Sigmoid colon (tissue), 7 donors: ENCODE measurements around the gene NAA38. TPM values are rescaled to one million over a fixed set of nuclear protein-coding genes. Genes with fewer than 3 reads are reported as not detected.

Source experiments
- DNase-seq: peaks from one replicate; pipeline ENCODE4 v3.0.0-alpha.2; 2019
- H3K27ac ChIP-seq, 4 donors: fragments of 200-600 bp; sonication (generic); one replicate each; pipeline ENCODE4 v1.5.1; 2016 to 2019; ENCODE audit warnings: mild to moderate bottlenecking in 1 of 4
- H3K27me3 ChIP-seq, 3 donors: fragments of 200-600 bp; sonication (generic); one replicate each; pipeline ENCODE4 v1.5.1; 2019; ENCODE audit warnings: mild to moderate bottlenecking in 1 of 3
- H3K36me3 ChIP-seq, 4 donors: fragments of 200-600 bp; sonication (generic); one replicate each; pipeline ENCODE4 v1.5.1; 2016 to 2019
- H3K4me1 ChIP-seq, 4 donors: fragments of 200-600 bp; sonication (generic); one replicate each; pipeline ENCODE4 v1.5.1; 2017 to 2019
- H3K4me3 ChIP-seq, 4 donors: fragments of 200-600 bp; sonication (generic); one replicate each; pipeline ENCODE4 v1.5.1; 2017 to 2019; ENCODE audit warnings: mild to moderate bottlenecking in 2 of 4, moderate library complexity in 1 of 4
- H3K9me3 ChIP-seq, 4 donors: fragments of 200-600 bp in 3 of 4; sonication (generic) in 3 of 4; one replicate each; pipeline versions ENCODE4 v1.5.1 to v1.6.1; 2013 to 2019
- EP300 ChIP-seq, 4 donors: sonication (generic); formaldehyde crosslinking; IDR thresholded peaks; one replicate each; pipeline ENCODE4 v1.6.1; 2017; ENCODE audit warnings: antibody characterized with exemption in 4 of 4
- POLR2A ChIP-seq, 2 donors: fragments of 450-650 bp; IDR thresholded peaks; one replicate each; pipeline ENCODE4 v1.6.1; 2016; ENCODE audit warnings: antibody characterized with exemption in 2 of 2, mild to moderate bottlenecking in 2 of 2, moderate library complexity in 2 of 2
- POLR2AphosphoS5 ChIP-seq, 4 donors: sonication (generic); formaldehyde crosslinking; IDR thresholded peaks; one replicate each; pipeline ENCODE4 v1.6.1; 2017; ENCODE audit warnings: antibody characterized with exemption in 4 of 4
- WGBS, 2 donors: extraction: QIAGEN DNeasy Blood & Tissue Kit; methylation state at CpG; one replicate each; pipeline ENCODE4 v1.1.7; 2013; 5-methylcytosine and 5-hydroxymethylcytosine counted together
- intact Hi-C: fragments of 100-400 bp; cut with DNase I; formaldehyde crosslinking; loops from one replicate; pipeline ENCODE4 v1.15.1; 2023
- polyA plus RNA-seq, 3 donors: library from polyadenylated mRNA; stranded (reverse); fragments of 200-250 nt; gene quantifications; one replicate each; pipeline ENCODE4 v1.2.3, GENCODE V29; 2013
- total RNA-seq, 4 donors: library from RNA; depleted of rRNA; stranded (reverse); fragments of >200 nt; gene quantifications; one replicate each; pipeline ENCODE4 v1.1.0, GENCODE V29; 2016
- TF ChIP-seq, protein P1 (sequence below), 4 experiments: fragments of 450-650 bp in 3 of 4; fragments of 200-600 bp in 1 of 4; IDR thresholded peaks; one replicate each; pipeline ENCODE4 v1.5.1; 2016 to 2019; ENCODE audit warnings: antibody characterized with exemption in 4 of 4, mild to moderate bottlenecking in 3 of 4, moderate library complexity in 2 of 4
- donor health status: healthy with polysubstance abuse.
- donor health status: Bipolar disorder and iron deficiency.
- donor health status: healthy.

Gene NAA38
- total and polyA plus RNA-seq, 7 donors: 92.4 to 206 (median 109) TPM

DNA sequence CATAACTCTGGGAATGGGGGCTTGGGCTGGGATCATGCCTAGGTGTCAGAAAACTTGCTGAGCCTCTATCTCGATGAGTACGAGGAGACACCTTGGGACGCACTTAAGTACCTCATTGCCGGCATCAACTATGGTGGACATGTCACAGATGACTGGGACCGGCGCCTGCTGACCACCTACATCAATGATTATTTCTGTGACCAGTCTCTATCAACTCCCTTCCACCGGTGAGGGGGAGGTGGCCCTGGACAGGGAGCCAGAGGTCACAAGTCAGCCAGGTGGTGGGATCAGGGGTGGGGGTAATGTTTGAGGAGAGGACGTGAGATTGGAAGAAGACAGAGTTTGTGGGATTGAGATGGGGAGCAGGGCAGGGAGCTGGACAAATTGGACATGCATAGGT is 26.7 kb downstream of the NAA38 start:
- H3K9me3 ChIP-seq: no peaks in the 10 kb centered on the region
- no peak for TF ChIP-seq EP300 (IDR thresholded peaks at IDR 0.05)
- TF ChIP-seq, protein P1, sequence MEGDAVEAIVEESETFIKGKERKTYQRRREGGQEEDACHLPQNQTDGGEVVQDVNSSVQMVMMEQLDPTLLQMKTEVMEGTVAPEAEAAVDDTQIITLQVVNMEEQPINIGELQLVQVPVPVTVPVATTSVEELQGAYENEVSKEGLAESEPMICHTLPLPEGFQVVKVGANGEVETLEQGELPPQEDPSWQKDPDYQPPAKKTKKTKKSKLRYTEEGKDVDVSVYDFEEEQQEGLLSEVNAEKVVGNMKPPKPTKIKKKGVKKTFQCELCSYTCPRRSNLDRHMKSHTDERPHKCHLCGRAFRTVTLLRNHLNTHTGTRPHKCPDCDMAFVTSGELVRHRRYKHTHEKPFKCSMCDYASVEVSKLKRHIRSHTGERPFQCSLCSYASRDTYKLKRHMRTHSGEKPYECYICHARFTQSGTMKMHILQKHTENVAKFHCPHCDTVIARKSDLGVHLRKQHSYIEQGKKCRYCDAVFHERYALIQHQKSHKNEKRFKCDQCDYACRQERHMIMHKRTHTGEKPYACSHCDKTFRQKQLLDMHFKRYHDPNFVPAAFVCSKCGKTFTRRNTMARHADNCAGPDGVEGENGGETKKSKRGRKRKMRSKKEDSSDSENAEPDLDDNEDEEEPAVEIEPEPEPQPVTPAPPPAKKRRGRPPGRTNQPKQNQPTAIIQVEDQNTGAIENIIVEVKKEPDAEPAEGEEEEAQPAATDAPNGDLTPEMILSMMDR (IDR thresholded peaks at IDR 0.05): no peak
- TF ChIP-seq POLR2AphosphoS5 (IDR thresholded peaks at IDR 0.05): no peak
- TF ChIP-seq POLR2A (IDR thresholded peaks at IDR 0.05): no peak
- H3K27ac ChIP-seq: no peak overlapping the region
- peaks cover 0 to 8% (median 6%) of the 10 kb centered on the region in 4 donors for H3K4me1 ChIP-seq
- intact Hi-C loops: loop anchor here (10.0 kb wide), 1 partner anchor 346 kb away; the partner anchor contains the start of genes POLR2A and SLC35G6
- no peaks in the 10 kb centered on the region for H3K36me3 ChIP-seq
- H3K4me3 ChIP-seq: no peak overlapping the region
- DNase-seq: peak; percentile 57
- H3K27me3 ChIP-seq: peaks cover 0 to 5% (median 0%) of the 10 kb centered on the region in 3 donors
- 90 to 91% methylated on average over 8 of the region's 8 CpGs for WGBS, 2 donors

DNA sequence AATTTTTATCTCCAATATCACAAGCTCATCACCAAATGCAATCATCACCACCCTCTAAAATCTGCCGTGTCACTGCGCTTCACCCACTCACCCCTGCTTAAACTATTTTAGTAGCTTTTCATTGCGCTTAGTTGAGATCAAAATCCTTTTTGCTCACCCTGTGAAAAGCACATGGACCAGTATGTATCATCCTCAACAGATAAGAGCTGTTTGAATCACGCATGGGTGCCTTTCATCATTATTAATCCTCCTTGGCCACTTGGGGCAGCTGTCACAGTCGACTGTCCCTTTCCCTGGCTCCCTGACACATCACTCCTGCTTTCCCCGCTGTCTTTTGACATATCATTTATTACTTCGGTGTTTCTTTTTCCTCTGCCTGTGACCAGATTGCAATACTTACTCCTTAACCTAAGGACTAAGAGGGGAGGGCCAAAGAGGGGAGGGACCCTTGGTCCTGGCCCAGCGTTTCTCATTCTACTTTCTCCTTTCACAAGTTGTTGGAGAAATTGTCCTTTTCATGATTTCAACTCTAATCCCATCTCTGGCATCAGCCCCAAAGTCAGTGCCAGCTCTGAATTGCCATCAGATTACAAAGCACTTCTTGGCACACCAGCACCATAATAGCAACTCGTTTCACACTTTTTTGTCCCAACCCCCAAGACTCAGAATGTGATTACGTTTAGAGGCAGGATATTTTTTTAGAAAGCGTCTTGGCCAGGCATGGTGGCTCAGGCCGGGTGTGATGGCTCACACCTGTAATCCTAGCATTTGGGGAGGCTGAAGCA is 32.0 kb downstream of the NAA38 start:
- peak; percentile 32 for DNase-seq
- no peaks in the 10 kb centered on the region for H3K36me3 ChIP-seq
- no peaks in the 10 kb centered on the region for H3K9me3 ChIP-seq
- H3K4me1 ChIP-seq: no peaks in the 10 kb centered on the region
- peaks cover 0 to 5% (median 0%) of the 10 kb centered on the region in 3 donors for H3K27me3 ChIP-seq
- intact Hi-C loops: loop anchor here (10.0 kb wide), 2 partner anchors 69 to 81 kb away; no protein-coding TSS in a partner anchor
- H3K27ac ChIP-seq: no peak overlapping the region
- TF ChIP-seq POLR2A (IDR thresholded peaks at IDR 0.05) (no peak), EP300 (IDR thresholded peaks at IDR 0.05) (no peak), POLR2AphosphoS5 (IDR thresholded peaks at IDR 0.05) (no peak)
- TF ChIP-seq, protein P1 (IDR thresholded peaks at IDR 0.05): no peak
- H3K4me3 ChIP-seq: no peak overlapping the region
- WGBS, 2 donors: 44 to 60% methylated on average over 12 of the region's 12 CpGs

DNA sequence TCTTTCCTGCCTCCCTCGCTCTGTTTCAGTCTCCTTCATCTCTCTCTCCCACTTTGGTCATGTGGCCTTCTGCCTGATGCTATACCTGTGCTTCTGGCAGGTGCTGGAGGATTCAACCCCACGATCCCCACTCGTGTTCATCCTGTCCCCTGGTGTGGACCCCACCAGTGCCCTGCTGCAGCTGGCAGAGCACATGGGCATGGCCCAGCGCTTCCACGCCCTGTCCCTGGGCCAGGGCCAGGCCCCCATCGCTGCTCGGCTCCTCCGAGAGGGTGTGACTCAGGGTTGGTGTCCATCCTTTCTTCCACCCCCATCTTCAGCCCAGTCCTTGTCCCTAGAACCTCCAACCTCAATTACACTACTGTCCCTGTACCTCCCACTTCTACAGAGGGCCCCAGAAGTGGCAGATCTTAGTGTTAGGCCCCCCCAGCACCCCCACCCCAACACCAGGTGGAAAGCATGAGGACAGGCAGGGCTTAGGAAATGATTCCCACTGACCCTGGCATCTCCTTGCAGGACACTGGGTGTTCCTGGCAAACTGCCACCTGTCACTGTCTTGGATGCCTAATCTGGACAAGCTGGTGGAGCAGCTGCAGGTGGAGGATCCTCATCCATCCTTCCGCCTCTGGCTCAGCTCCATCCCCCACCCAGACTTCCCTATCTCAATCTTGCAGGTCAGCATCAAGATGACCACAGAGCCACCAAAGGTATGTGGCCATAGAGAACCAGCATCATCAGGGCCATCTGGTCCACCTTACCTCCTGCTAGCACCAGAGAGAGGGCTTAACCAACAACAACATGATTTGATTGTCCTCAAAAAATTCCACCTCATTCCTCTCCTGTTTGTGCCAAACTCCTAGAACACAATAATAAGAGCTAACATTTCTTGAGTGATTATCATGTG is 33.1 kb downstream of the NAA38 start:
- TF ChIP-seq POLR2A (IDR thresholded peaks at IDR 0.05) (no peak), POLR2AphosphoS5 (IDR thresholded peaks at IDR 0.05) (no peak), EP300 (IDR thresholded peaks at IDR 0.05) (no peak)
- TF ChIP-seq, protein P1 (IDR thresholded peaks at IDR 0.05): no peak
- no peak overlapping the region for H3K4me3 ChIP-seq
- peaks cover 0 to 5% (median 0%) of the 10 kb centered on the region in 3 donors for H3K27me3 ChIP-seq
- H3K4me1 ChIP-seq: no peaks in the 10 kb centered on the region
- H3K36me3 ChIP-seq: no peaks in the 10 kb centered on the region
- peak; percentile 66 for DNase-seq
- 77 to 89% methylated on average over 9 of the region's 9 CpGs for WGBS, 2 donors
- H3K27ac ChIP-seq: no peak overlapping the region
- H3K9me3 ChIP-seq: no peaks in the 10 kb centered on the region
- intact Hi-C loops: loop anchor here (5.0 to 10.0 kb wide), 3 partner anchors 71 to 233 kb away; no protein-coding TSS in a partner anchor

DNA sequence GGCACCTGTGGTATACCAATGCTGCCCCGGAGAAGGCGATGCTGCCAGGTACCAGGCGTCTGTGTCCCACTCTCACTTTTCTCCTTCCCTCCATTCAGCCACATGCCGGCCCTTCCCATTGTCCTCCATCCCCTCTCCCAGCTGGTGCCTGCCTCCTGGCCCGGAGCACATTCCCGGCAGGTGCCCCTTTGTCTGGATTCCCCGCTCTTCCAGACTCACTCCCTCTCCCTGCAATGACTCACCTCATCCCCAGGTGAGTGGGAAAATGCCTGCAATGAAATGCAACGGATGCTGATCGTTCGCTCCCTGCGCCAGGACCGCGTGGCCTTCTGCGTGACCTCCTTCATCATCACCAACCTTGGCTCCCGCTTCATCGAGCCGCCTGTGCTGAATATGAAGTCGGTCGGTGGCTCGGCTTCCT is 33.8 kb downstream of the NAA38 start:
- intact Hi-C loops: loop anchor here (5.0 to 10.0 kb wide), 3 partner anchors 71 to 234 kb away; no protein-coding TSS in a partner anchor

More for the DNA sequence above, 33.8 kb downstream of the NAA38 start:
- Histone ChIP-seq H3K4me1 (no peaks in the 10 kb centered on the region), H3K27ac (no peak overlapping the region), H3K27me3 (peaks cover 0 to 5% (median 0%) of the 10 kb centered on the region in 3 donors), H3K36me3 (no peaks in the 10 kb centered on the region), H3K4me3 (no peak overlapping the region), H3K9me3 (no peaks in the 10 kb centered on the region)
- 90 to 94% methylated on average over 20 of the region's 20 CpGs for WGBS, 2 donors
- TF ChIP-seq POLR2AphosphoS5 (IDR thresholded peaks at IDR 0.05): no peak
- DNase-seq: no peak
